Keratinocyte (primary cell): Measurements from ENCODE around the gene SUSD3. TPM values are rescaled to one million over a fixed set of nuclear protein-coding genes. Genes with fewer than 3 reads are reported as not detected.
A peak's percentile ranks its signal among the peaks of the same experiment; 100 is the strongest.

Source experiments
- DNase-seq: peaks from one replicate; pipeline ENCODE4 v3.0.0-alpha.2; 2011; ENCODE audit warnings: low read depth, missing footprints, low spot score
- FAIRE-seq: peaks from 2 replicates; lab custom pipeline; 2011; peaks lifted over from hg19 to GRCh38; lab: Jason Lieb, UNC
- H2AFZ ChIP-seq: 2 replicates; pipeline ENCODE4 v1.6.0; 2012; ENCODE audit warnings: low read length, control low read depth, inconsistent platforms; ENCODE audit not compliant: control insufficient read depth
- H3K27ac ChIP-seq: 2 replicates; pipeline ENCODE4 v1.5.1; 2011; ENCODE audit warnings: low read length; ENCODE audit not compliant: control insufficient read depth, insufficient read depth
- H3K27me3 ChIP-seq: 3 replicates; pipeline ENCODE4 v1.6.0; 2011; ENCODE audit warnings: low read length; ENCODE audit not compliant: control insufficient read depth, insufficient read depth; ENCODE audit errors: extremely low read depth
- H3K36me3 ChIP-seq, 2 experiments: 2 replicates in 1 of 2; 3 replicates in 1 of 2; pipeline ENCODE4 v1.5.1; 2011; ENCODE audit warnings: low read length in 2 of 2, mild to moderate bottlenecking in 1 of 2; ENCODE audit not compliant: control insufficient read depth in 2 of 2, insufficient read depth in 2 of 2; ENCODE audit errors: extremely low read depth in 1 of 2
- H3K4me1 ChIP-seq: 3 replicates; pipeline ENCODE4 v1.5.1; 2011; ENCODE audit warnings: low read length; ENCODE audit not compliant: control insufficient read depth, insufficient read depth; ENCODE audit errors: extremely low read depth
- H3K4me2 ChIP-seq: 3 replicates; pipeline ENCODE4 v1.6.0; 2011; ENCODE audit warnings: low read depth, low read length; ENCODE audit not compliant: control insufficient read depth, insufficient read depth; ENCODE audit errors: extremely low read depth
- H3K4me3 ChIP-seq, 3 experiments: fragments of 200-600 bp in 1 of 3; sonication (generic) in 1 of 3; 2 replicates in 2 of 3; 3 replicates in 1 of 3; pipeline ENCODE4 v1.5.1; 2011 to 2016; ENCODE audit warnings: low read length in 3 of 3, mild to moderate bottlenecking in 3 of 3, control low read depth in 2 of 3, inconsistent platforms in 1 of 3, low read depth in 1 of 3, mixed read lengths in 1 of 3, mixed run types in 1 of 3, moderate library complexity in 1 of 3; ENCODE audit not compliant: control insufficient read depth in 2 of 3, insufficient read depth in 2 of 3; ENCODE audit errors: extremely low read depth in 1 of 3
- H3K79me2 ChIP-seq: 2 replicates; pipeline ENCODE4 v1.6.0; 2012; ENCODE audit warnings: low read length; ENCODE audit not compliant: control insufficient read depth, insufficient read depth
- H3K9ac ChIP-seq: 3 replicates; pipeline ENCODE4 v1.6.0; 2011; ENCODE audit warnings: low read length; ENCODE audit not compliant: control insufficient read depth, insufficient read depth; ENCODE audit errors: extremely low read depth
- H3K9me1 ChIP-seq: 3 replicates; pipeline ENCODE4 v1.6.0; 2011; ENCODE audit warnings: low read length; ENCODE audit not compliant: control insufficient read depth, insufficient read depth; ENCODE audit errors: extremely low read depth
- H3K9me3 ChIP-seq: 2 replicates; pipeline ENCODE4 v1.5.1; 2012; ENCODE audit warnings: low read depth, low read length; ENCODE audit not compliant: control insufficient read depth
- H4K20me1 ChIP-seq: 3 replicates; pipeline ENCODE4 v1.6.0; 2011; ENCODE audit warnings: low read length; ENCODE audit not compliant: control insufficient read depth, insufficient read depth; ENCODE audit errors: extremely low read depth
- EZH2 ChIP-seq: IDR thresholded peaks from one replicate; pipeline ENCODE4 v1.6.1; 2012; ENCODE audit warnings: inconsistent platforms, mild to moderate bottlenecking, low read length, moderate library complexity
- dilution Hi-C: fragments of 300-500 bp; cut with MboI; formaldehyde crosslinking; loops from one replicate; pipeline ENCODE4 v1.7.0; 2020; ENCODE audit warnings: low sequenced_read_pairs; ENCODE audit not compliant: extremely low pct_ligation_motif_present
- polyA plus RNA-seq, 5 experiments: library from polyadenylated mRNA; depleted of rRNA in 3 of 5; stranded (reverse) in 3 of 5; stranded (forward) in 1 of 5; unstranded in 1 of 5; fragments of >200 nt; gene quantifications; 1 replicate in 1 of 5; 2 replicates in 3 of 5; 3 replicates in 1 of 5; pipeline versions ENCODE4 v1.2.1 to v1.2.3, GENCODE V29; 2011 to 2012; ENCODE audit warnings: missing spikeins in 2 of 5, low read depth in 1 of 5, low replicate concordance in 1 of 5
- TF ChIP-seq, protein P1 (sequence below), 3 experiments: IDR thresholded peaks in 1 of 3; conservative IDR thresholded peaks in 1 of 3; optimal IDR thresholded peaks in 1 of 3; 2 replicates in 2 of 3; 3 replicates in 1 of 3; pipeline versions ENCODE3 to v1.5.1; 2011; ENCODE audit warnings: low read length in 3 of 3, mild to moderate bottlenecking in 3 of 3, moderate library complexity in 2 of 3, control low read depth in 1 of 3, inconsistent platforms in 1 of 3; ENCODE audit not compliant: insufficient read depth in 2 of 3; ENCODE audit errors: extremely low read depth in 1 of 3

SUSD3 gene
- polyA plus RNA-seq, 1 donor (not counting 4 experiments of a cell fraction or from before 2014, with no cell fraction given): 0.20 TPM

- H3K4me2 ChIP-seq: peak overlapping the region; percentile 73
- H3K9me3 ChIP-seq: peaks cover 4% of the 10 kb centered on the region
- peak overlapping the region; percentile 74 for H3K9ac ChIP-seq
- dilution Hi-C loops: no loop called here
- H4K20me1 ChIP-seq: peaks cover 7% of the 10 kb centered on the region
- peak overlapping the region; percentile 73 for H2AFZ ChIP-seq
- H3K4me1 ChIP-seq: peaks cover 36% of the 10 kb centered on the region
- no peaks in the 10 kb centered on the region for H3K36me3 ChIP-seq
- DNase-seq (peak; percentile 90), FAIRE-seq (no peak)
- H3K79me2 ChIP-seq: peaks cover 23% of the 10 kb centered on the region
- no peaks in the 10 kb centered on the region for H3K27me3 ChIP-seq
- no peak for TF ChIP-seq EZH2
- TF ChIP-seq, protein P1, sequence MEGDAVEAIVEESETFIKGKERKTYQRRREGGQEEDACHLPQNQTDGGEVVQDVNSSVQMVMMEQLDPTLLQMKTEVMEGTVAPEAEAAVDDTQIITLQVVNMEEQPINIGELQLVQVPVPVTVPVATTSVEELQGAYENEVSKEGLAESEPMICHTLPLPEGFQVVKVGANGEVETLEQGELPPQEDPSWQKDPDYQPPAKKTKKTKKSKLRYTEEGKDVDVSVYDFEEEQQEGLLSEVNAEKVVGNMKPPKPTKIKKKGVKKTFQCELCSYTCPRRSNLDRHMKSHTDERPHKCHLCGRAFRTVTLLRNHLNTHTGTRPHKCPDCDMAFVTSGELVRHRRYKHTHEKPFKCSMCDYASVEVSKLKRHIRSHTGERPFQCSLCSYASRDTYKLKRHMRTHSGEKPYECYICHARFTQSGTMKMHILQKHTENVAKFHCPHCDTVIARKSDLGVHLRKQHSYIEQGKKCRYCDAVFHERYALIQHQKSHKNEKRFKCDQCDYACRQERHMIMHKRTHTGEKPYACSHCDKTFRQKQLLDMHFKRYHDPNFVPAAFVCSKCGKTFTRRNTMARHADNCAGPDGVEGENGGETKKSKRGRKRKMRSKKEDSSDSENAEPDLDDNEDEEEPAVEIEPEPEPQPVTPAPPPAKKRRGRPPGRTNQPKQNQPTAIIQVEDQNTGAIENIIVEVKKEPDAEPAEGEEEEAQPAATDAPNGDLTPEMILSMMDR (optimal IDR thresholded peaks at IDR 0.05 in 1 of 3, IDR thresholded peaks at IDR 0.05 in 1 of 3, conservative IDR thresholded peaks at IDR 0.05 in 1 of 3; ENCODE audit: extremely low read depth in 1 of 3, insufficient read depth in 2 of 3, low read length in 3 of 3): no peak
- peaks cover 4% of the 10 kb centered on the region for H3K9me1 ChIP-seq
- H3K27ac ChIP-seq: peak overlapping the region; percentile 78
- H3K4me3 ChIP-seq: peak overlapping the region; percentile 47 to 72 (median 56)
Observed at GRCh38 chr9:93095205-93096130, 37.0 kb downstream of the SUSD3 start.

DNA sequence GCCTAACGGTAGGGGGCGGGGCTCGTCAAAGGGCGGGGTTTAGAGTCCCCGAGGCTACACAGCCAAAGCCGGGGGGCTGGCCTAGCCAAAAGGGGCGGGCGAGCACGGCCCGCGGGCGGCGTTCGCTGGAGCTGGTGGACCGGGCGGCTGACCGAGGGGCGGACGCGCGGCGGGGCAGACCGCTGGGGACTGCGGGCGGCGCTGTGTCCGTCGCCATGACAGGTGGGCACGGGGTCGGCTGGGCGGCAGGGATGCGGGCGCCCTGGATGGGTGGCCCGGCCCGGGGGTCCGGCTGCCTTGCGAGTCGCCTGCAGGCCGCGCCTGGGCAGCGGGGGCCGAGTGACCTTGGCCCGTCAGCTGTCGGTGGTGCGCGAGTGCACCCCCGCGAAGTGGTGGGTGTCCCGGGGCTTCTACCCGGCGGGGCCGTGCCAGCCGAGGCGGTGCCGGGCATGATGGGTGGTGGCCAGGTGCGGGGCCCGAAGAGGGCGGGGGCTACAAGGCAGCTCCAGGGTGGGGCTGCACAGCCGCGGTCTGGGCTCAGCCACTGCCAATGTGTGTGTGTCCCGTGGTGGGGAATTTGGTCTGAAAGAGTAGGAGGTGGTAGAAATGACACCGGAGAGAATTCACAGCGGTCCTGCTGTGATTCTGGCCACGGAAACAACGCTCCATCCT, 37.8 kb downstream of the SUSD3 start, which contains the start of gene CARD19:
CARD19 (plus strand) TSS at position 87 of the 672 bp plus-strand sequence; CDS start at position 216, 129 bp downstream.
- Histone ChIP-seq H3K4me1 (peaks cover 36% of the 10 kb centered on the region), H4K20me1 (peaks cover 7% of the 10 kb centered on the region), H3K79me2 (peaks cover 30% of the 10 kb centered on the region), H2AFZ (peak within 1 kb of the TSS; percentile 73), H3K36me3 (no peaks in the 10 kb centered on the region), H3K4me3 (peak within 1 kb of the TSS; percentile 72 to 85 (median 82)), H3K4me2 (peak within 1 kb of the TSS; percentile 74), H3K9ac (peak within 1 kb of the TSS; percentile 82), H3K9me1 (peaks cover 4% of the 10 kb centered on the region), H3K9me3 (no peaks in the 10 kb centered on the region), H3K27ac (peak within 1 kb of the TSS; percentile 78), H3K27me3 (no peaks in the 10 kb centered on the region)
- DNase-seq (no peak), FAIRE-seq (peak; percentile 32)
- TF ChIP-seq EZH2: no peak
- TF ChIP-seq, protein P1 (optimal IDR thresholded peaks at IDR 0.05 in 1 of 3, IDR thresholded peaks at IDR 0.05 in 1 of 3, conservative IDR thresholded peaks at IDR 0.05 in 1 of 3; ENCODE audit: extremely low read depth in 1 of 3, insufficient read depth in 2 of 3, low read length in 3 of 3): no peak
- dilution Hi-C loops: no loop called here
